HCT116 (cell line): ENCODE data around the gene WWOX. TPM values are rescaled to one million over a fixed set of nuclear protein-coding genes. Genes with fewer than 3 reads are reported as not detected.

ENCODE experiments used
- ATAC-seq: fragments of 200-7000 bp; cut with Tn5 transposase; 2 replicates; pipeline ENCODE4 v1.9.1; 2020; ENCODE audit warnings: mild to moderate bottlenecking, moderate library complexity
- BruUV-seq: library from RNA; stranded (reverse); fragments of 400-500 nt; replicated peaks from 2 replicates; lab custom pipeline; 2021; lab: Mats Ljungman, UMichigan
- CTCF ChIA-PET: fragments of 300-600 bp; sonication (Branson Sonifier 250); formaldehyde crosslinking; loops from one replicate; lab custom pipeline; 2021; ENCODE audit warnings: antibody characterized with exemption; lab: Charles Lee
- POLR2A ChIA-PET: fragments of 300-600, 350-600 bp; sonication (Branson Sonifier 250); formaldehyde crosslinking; loops from one replicate; lab custom pipeline; 2021; ENCODE audit warnings: antibody characterized with exemption; lab: Charles Lee
- RAD21 ChIA-PET, 2 experiments: fragments of 300-600 bp; sonication (Branson Sonifier 250); formaldehyde crosslinking; loops; one replicate each; lab custom pipeline; 2023; ENCODE audit warnings: low total read pairs in 2 of 2; ENCODE audit not compliant: uncharacterized antibody in 2 of 2, unreplicated experiment in 2 of 2, low non-redundant PET in 1 of 2; lab: Charles Lee
- DNase-seq: peaks from one replicate; pipeline ENCODE4 v3.0.0-alpha.2; 2010; ENCODE audit warnings: low read depth, low spot score
- H2AFZ ChIP-seq: fragments of 200-600 bp; shearing (Covaris generic), sonication (generic); 2 replicates; pipeline ENCODE4 v1.6.1; 2017; ENCODE audit warnings: low read depth, mixed run types, mixed read lengths, antibody characterized with exemption, low read length; ENCODE audit not compliant: poor library complexity, severe bottlenecking
- H3K27ac ChIP-seq: 2 replicates; pipeline ENCODE4 v1.5.1; 2012; ENCODE audit warnings: low read depth, low read length
- H3K27me3 ChIP-seq: fragments of 200-600 bp; sonication (generic); 2 replicates; pipeline ENCODE4 v1.6.1; 2016; ENCODE audit warnings: mixed run types, low read length, mixed read lengths; ENCODE audit not compliant: insufficient read depth
- H3K36me3 ChIP-seq, 2 experiments: fragments of 200-500 bp in 1 of 2; fragments of 200-600 bp in 1 of 2; sonication (Bioruptor generic) in 1 of 2; sonication (generic) in 1 of 2; 2 replicates each; pipeline versions ENCODE4 v1.5.1 to v1.6.1; 2014 to 2016; ENCODE audit warnings: low read length in 2 of 2, inconsistent platforms in 1 of 2, mixed read lengths in 1 of 2, mixed run types in 1 of 2; ENCODE audit not compliant: insufficient read depth in 2 of 2, control insufficient read depth in 1 of 2
- H3K4me1 ChIP-seq, 2 experiments: fragments of 200-600 bp in 1 of 2; sonication (generic) in 1 of 2; 2 replicates each; pipeline versions ENCODE4 v1.5.1 to v1.6.1; 2012 to 2017; ENCODE audit warnings: low read length in 2 of 2, inconsistent platforms in 1 of 2, mild to moderate bottlenecking in 1 of 2, mixed read lengths in 1 of 2, mixed run types in 1 of 2, moderate library complexity in 1 of 2; ENCODE audit not compliant: insufficient read depth in 2 of 2, control insufficient read depth in 1 of 2
- H3K4me2 ChIP-seq: fragments of 200-600 bp; sonication (generic); 2 replicates; pipeline ENCODE4 v1.6.1; 2017; ENCODE audit warnings: mixed run types, low read length, mixed read lengths
- H3K4me3 ChIP-seq, 2 experiments: fragments of 200-600 bp in 1 of 2; sonication (generic) in 1 of 2; replicated peaks in 1 of 2; 2 replicates each; pipeline ENCODE4 v1.5.1; 2011 to 2016; ENCODE audit warnings: low read length in 2 of 2, control low read depth in 1 of 2, low read depth in 1 of 2, mild to moderate bottlenecking in 1 of 2, mixed read lengths in 1 of 2, mixed run types in 1 of 2
- H3K79me2 ChIP-seq: fragments of 200-600 bp; sonication (generic); 2 replicates; pipeline ENCODE4 v1.6.1; 2017; ENCODE audit warnings: mild to moderate bottlenecking, mixed run types, low read length, moderate library complexity, mixed read lengths; ENCODE audit not compliant: insufficient read depth
- H3K9ac ChIP-seq: fragments of 200-600 bp; sonication (generic); 2 replicates; pipeline ENCODE4 v1.6.1; 2016; ENCODE audit warnings: low read length, mixed read lengths
- H3K9me2 ChIP-seq: fragments of 200-600 bp; sonication (generic), shearing (Covaris generic); 2 replicates; pipeline ENCODE4 v1.6.1; 2017; ENCODE audit warnings: mixed run types, mild to moderate bottlenecking, moderate library complexity; ENCODE audit not compliant: insufficient read depth
- H3K9me3 ChIP-seq, 2 experiments: fragments of 200-500 bp in 1 of 2; fragments of 200-600 bp in 1 of 2; sonication (Bioruptor generic) in 1 of 2; sonication (generic) in 1 of 2; 2 replicates each; pipeline ENCODE4 v1.6.1; 2014 to 2017; ENCODE audit warnings: low read length in 2 of 2, mixed read lengths in 2 of 2, inconsistent platforms in 1 of 2, low read depth in 1 of 2, mild to moderate bottlenecking in 1 of 2, mixed run types in 1 of 2, moderate library complexity in 1 of 2; ENCODE audit not compliant: control insufficient read depth in 1 of 2, insufficient read depth in 1 of 2
- H4K20me1 ChIP-seq: fragments of 200-600 bp; sonication (generic), shearing (Covaris generic); 2 replicates; pipeline ENCODE4 v1.6.1; 2017; ENCODE audit warnings: mixed run types, mild to moderate bottlenecking, moderate library complexity; ENCODE audit not compliant: insufficient read depth
- CBX3 ChIP-seq: IDR thresholded peaks from 2 replicates; pipeline ENCODE4 v1.6.1; 2012; ENCODE audit warnings: low read depth
- CEBPB ChIP-seq: IDR thresholded peaks from 2 replicates; pipeline ENCODE4 v1.6.1; 2012; ENCODE audit warnings: low read depth
- CTCF ChIP-seq, 3 experiments: fragments of 200-600 bp in 1 of 3; sonication (generic) in 1 of 3; IDR thresholded peaks in 2 of 3; conservative IDR thresholded peaks in 1 of 3; 2 replicates each; pipeline ENCODE4 v1.5.1; 2012 to 2017; ENCODE audit warnings: low read depth in 2 of 3, low read length in 2 of 3, antibody characterized with exemption in 1 of 3, borderline replicate concordance in 1 of 3, control low read depth in 1 of 3, mild to moderate bottlenecking in 1 of 3, mixed read lengths in 1 of 3, mixed run types in 1 of 3, moderate library complexity in 1 of 3; ENCODE audit not compliant: insufficient read depth in 1 of 3
- EGR1 ChIP-seq: IDR thresholded peaks from 2 replicates; pipeline ENCODE4 v1.6.1; 2012; ENCODE audit warnings: low read depth
- EZH2 ChIP-seq: fragments of 200-600 bp; sonication (generic); IDR thresholded peaks from 2 replicates; pipeline ENCODE4 v1.6.1; 2017; ENCODE audit warnings: antibody characterized with exemption, mixed run types
- EZH2phosphoT487 ChIP-seq: fragments of 200-600 bp; IDR thresholded peaks from 2 replicates; pipeline ENCODE4 v1.6.1; 2018; ENCODE audit warnings: antibody characterized with exemption, borderline replicate concordance
- FOSL1 ChIP-seq: IDR thresholded peaks from 2 replicates; pipeline ENCODE4 v1.6.1; 2012; ENCODE audit warnings: low read depth
- JUND ChIP-seq: IDR thresholded peaks from 2 replicates; pipeline ENCODE4 v1.6.1; 2012
- POLR2A ChIP-seq: IDR thresholded peaks from 2 replicates; pipeline ENCODE4 v1.7.0; 2011; ENCODE audit warnings: borderline replicate concordance; ENCODE audit not compliant: insufficient read depth, insufficient read length; ENCODE audit errors: extremely low read depth
- POLR2AphosphoS5 ChIP-seq: IDR thresholded peaks from 2 replicates; pipeline ENCODE4 v1.6.1; 2011; ENCODE audit warnings: mild to moderate bottlenecking, low read depth, low read length, moderate library complexity
- RAD21 ChIP-seq: IDR thresholded peaks from 2 replicates; pipeline ENCODE4 v1.6.1; 2012; ENCODE audit warnings: low read depth, mild to moderate bottlenecking
- SP1 ChIP-seq: IDR thresholded peaks from 2 replicates; pipeline ENCODE4 v1.6.1; 2012; ENCODE audit warnings: low read depth
- SRF ChIP-seq: IDR thresholded peaks from 2 replicates; pipeline ENCODE4 v1.6.1; 2012; ENCODE audit warnings: low read depth
- TCF7L2 ChIP-seq: IDR thresholded peaks from 2 replicates; pipeline ENCODE4 v1.7.0; 2011; ENCODE audit warnings: borderline replicate concordance, inconsistent platforms; ENCODE audit not compliant: insufficient read depth, insufficient read length; ENCODE audit errors: extremely low read depth
- YY1 ChIP-seq: IDR thresholded peaks from 2 replicates; pipeline ENCODE4 v1.6.1; 2011; ENCODE audit warnings: low read length, low read depth, moderate library complexity, mild to moderate bottlenecking; ENCODE audit not compliant: insufficient replicate concordance; ENCODE audit errors: extremely low read depth
- ZFX ChIP-seq: fragments of 450-650 bp; IDR thresholded peaks from 2 replicates; pipeline ENCODE4 v1.6.1; 2017
- ZNF274 ChIP-seq: fragments of 200-500 bp; sonication (Bioruptor generic); IDR thresholded peaks from 2 replicates; pipeline ENCODE4 v1.6.1; 2014; ENCODE audit warnings: mild to moderate bottlenecking, low read depth, low read length, inconsistent platforms
- intact Hi-C: fragments of 100-400 bp; cut with micrococcal nuclease; formaldehyde crosslinking; loops from 2 replicates; pipeline ENCODE4 v1.10.0; 2022
- total RNA-seq: library from RNA; stranded (reverse); gene quantifications from one replicate; pipeline ENCODE4 v1.2.1, GENCODE V29; 2021; ENCODE audit not compliant: unreplicated experiment
- TF ChIP-seq, protein P1 (sequence below): IDR thresholded peaks from 2 replicates; pipeline ENCODE4 v1.6.1; 2012; ENCODE audit warnings: low read depth
- TF ChIP-seq, protein P2 (sequence below): IDR thresholded peaks from 2 replicates; pipeline ENCODE4 v1.6.1; 2012
- TF ChIP-seq, protein P3 (sequence below): IDR thresholded peaks from 2 replicates; pipeline ENCODE4 v1.6.1; 2011; ENCODE audit warnings: mild to moderate bottlenecking, low read length, moderate library complexity; ENCODE audit not compliant: insufficient replicate concordance; ENCODE audit errors: extremely low read depth

WWOX gene
- total RNA-seq, 1 experiment from 2014 or later: 13.7 TPM

DNA sequence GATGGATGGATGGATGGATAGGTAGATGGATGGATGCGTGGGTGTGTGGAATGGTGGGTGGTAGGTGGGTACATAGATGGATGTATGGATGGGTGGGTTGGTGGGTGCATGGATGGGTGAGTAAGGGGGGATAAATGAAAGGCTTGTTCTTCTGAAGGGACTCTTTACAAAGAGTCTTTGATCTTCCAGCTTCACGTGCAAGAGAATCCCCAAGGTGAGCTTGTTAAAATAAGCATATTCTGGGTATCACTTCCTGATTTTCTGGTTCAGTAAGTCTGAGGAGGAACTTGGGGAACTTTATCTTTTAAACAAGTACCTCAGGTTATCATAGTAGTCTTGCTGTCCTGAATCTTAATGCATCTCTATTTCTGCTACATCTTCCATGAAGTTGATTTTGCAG is 862.0 kb downstream of the WWOX start:
- Histone ChIP-seq H4K20me1 (no peaks in the 10 kb centered on the region), H3K27ac (no peak overlapping the region), H3K4me3 (no peak overlapping the region), H3K9me3 (peaks cover 3 to 8% of the 10 kb centered on the region in 2 experiments; a peak in 2 of 4 replicates), H3K4me2 (no peak overlapping the region), H3K9ac (no peak overlapping the region), H3K36me3 (no peaks in the 10 kb centered on the region), H3K27me3 (no peaks in the 10 kb centered on the region), H3K9me2 (no peaks in the 10 kb centered on the region), H2AFZ (no peak overlapping the region), H3K79me2 (no peaks in the 10 kb centered on the region), H3K4me1 (no peaks in the 10 kb centered on the region)
- ChIA-PET RAD21 (no interaction called here), POLR2A (no interaction called here), CTCF (no interaction called here)
- DNase-seq (no peak), ATAC-seq (no peak)
- BruUV-seq: no TSS peak
- intact Hi-C loops: no loop called here
- TF ChIP-seq TCF7L2: no peak
- no peak for TF ChIP-seq ZNF274
- TF ChIP-seq FOSL1: no peak
- no peak for TF ChIP-seq RAD21
- TF ChIP-seq JUND: no peak
- TF ChIP-seq YY1: no peak
- TF ChIP-seq CEBPB: no peak
- TF ChIP-seq, protein P1, sequence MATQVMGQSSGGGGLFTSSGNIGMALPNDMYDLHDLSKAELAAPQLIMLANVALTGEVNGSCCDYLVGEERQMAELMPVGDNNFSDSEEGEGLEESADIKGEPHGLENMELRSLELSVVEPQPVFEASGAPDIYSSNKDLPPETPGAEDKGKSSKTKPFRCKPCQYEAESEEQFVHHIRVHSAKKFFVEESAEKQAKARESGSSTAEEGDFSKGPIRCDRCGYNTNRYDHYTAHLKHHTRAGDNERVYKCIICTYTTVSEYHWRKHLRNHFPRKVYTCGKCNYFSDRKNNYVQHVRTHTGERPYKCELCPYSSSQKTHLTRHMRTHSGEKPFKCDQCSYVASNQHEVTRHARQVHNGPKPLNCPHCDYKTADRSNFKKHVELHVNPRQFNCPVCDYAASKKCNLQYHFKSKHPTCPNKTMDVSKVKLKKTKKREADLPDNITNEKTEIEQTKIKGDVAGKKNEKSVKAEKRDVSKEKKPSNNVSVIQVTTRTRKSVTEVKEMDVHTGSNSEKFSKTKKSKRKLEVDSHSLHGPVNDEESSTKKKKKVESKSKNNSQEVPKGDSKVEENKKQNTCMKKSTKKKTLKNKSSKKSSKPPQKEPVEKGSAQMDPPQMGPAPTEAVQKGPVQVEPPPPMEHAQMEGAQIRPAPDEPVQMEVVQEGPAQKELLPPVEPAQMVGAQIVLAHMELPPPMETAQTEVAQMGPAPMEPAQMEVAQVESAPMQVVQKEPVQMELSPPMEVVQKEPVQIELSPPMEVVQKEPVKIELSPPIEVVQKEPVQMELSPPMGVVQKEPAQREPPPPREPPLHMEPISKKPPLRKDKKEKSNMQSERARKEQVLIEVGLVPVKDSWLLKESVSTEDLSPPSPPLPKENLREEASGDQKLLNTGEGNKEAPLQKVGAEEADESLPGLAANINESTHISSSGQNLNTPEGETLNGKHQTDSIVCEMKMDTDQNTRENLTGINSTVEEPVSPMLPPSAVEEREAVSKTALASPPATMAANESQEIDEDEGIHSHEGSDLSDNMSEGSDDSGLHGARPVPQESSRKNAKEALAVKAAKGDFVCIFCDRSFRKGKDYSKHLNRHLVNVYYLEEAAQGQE: no peak
- TF ChIP-seq EZH2phosphoT487: no peak
- no peak for TF ChIP-seq POLR2A
- TF ChIP-seq CTCF (IDR thresholded peaks at IDR 0.05 in 2 of 3, conservative IDR thresholded peaks at IDR 0.05 in 1 of 3; ENCODE audit: borderline replicate concordance in 1 of 3, insufficient read depth in 1 of 3, low read depth in 2 of 3, low read length in 2 of 3): no peak
- TF ChIP-seq, protein P2, sequence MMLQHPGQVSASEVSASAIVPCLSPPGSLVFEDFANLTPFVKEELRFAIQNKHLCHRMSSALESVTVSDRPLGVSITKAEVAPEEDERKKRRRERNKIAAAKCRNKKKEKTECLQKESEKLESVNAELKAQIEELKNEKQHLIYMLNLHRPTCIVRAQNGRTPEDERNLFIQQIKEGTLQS: no peak
- TF ChIP-seq CBX3: no peak
- no peak for TF ChIP-seq POLR2AphosphoS5
- TF ChIP-seq EGR1: no peak
- no peak for TF ChIP-seq SRF
- TF ChIP-seq ZFX: no peak
- no peak for TF ChIP-seq EZH2
- TF ChIP-seq, protein P3, sequence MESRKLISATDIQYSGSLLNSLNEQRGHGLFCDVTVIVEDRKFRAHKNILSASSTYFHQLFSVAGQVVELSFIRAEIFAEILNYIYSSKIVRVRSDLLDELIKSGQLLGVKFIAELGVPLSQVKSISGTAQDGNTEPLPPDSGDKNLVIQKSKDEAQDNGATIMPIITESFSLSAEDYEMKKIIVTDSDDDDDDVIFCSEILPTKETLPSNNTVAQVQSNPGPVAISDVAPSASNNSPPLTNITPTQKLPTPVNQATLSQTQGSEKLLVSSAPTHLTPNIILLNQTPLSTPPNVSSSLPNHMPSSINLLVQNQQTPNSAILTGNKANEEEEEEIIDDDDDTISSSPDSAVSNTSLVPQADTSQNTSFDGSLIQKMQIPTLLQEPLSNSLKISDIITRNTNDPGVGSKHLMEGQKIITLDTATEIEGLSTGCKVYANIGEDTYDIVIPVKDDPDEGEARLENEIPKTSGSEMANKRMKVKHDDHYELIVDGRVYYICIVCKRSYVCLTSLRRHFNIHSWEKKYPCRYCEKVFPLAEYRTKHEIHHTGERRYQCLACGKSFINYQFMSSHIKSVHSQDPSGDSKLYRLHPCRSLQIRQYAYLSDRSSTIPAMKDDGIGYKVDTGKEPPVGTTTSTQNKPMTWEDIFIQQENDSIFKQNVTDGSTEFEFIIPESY: no peak
- TF ChIP-seq SP1: no peak
